T-helper 1 cell treated with Interleukin-12 subunit alpha and Interleukin-12 subunit beta and Interleukin-4 antibody, amounts not matched to agents 30 ng/mL and 1 ng/mL, for 36 hours (primary cell): ENCODE data around the gene KRTAP10-6. TPM values are rescaled to one million over a fixed set of nuclear protein-coding genes. Genes with fewer than 3 reads are reported as not detected.
"Not testable (repeated sequence)": the region's sequence is repeated elsewhere in the genome, so short reads cannot be mapped to it uniquely, and the experiment has no call there.

Experiments used
- intact Hi-C: fragments of 100-400 bp; cut with micrococcal nuclease; formaldehyde crosslinking; loops from one replicate; pipeline ENCODE4 v1.15.1; 2024
- total RNA-seq: library from RNA; stranded (reverse); gene quantifications from 2 replicates; pipeline ENCODE4 v1.2.3, GENCODE V29; 2022

The KRTAP10-6 gene
- not detected in 2 replicates for total RNA-seq

GRCh38 chr21:44592446-44593311 is at the start of gene KRTAP10-6:
TSS of gene KRTAP10-6 (minus strand) at chr21:44592505. CDS start at chr21:44592484, 21 bp downstream.
- intact Hi-C loops, result no loop called here

DNA sequence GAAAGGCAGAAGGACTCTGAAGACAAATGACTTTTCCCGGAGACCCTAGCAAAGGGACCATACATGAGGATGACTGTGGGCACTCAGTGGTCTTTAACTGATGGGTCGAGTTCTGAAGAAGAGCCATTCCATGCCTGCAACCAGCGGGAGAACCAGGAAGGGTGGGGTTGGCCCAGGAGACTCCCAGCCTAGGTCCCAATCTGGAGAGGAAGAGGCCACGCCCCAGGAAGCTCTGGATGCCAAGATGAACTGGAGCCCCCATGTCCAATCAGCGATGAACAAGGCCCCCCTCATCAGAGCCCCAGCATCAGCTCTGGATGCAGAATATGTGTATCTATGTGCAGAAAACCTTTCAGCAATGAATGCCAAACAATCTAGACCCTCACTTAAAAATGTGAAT is 48.5 kb upstream of the KRTAP10-6 start:
- intact Hi-C loops, result no loop called here

- intact Hi-C loops, result no loop called here
Measured at GRCh38 chr21:44639331-44639655, 47.0 kb upstream of the KRTAP10-6 start.

- intact Hi-C loops, result not testable (repeated sequence)
Measured at GRCh38 chr21:44638506-44639330, 46.4 kb upstream of the KRTAP10-6 start.

- intact Hi-C loops, result not testable (repeated sequence)
Measured at GRCh38 chr21:44637851-44638348, 45.6 kb upstream of the KRTAP10-6 start.

DNA sequence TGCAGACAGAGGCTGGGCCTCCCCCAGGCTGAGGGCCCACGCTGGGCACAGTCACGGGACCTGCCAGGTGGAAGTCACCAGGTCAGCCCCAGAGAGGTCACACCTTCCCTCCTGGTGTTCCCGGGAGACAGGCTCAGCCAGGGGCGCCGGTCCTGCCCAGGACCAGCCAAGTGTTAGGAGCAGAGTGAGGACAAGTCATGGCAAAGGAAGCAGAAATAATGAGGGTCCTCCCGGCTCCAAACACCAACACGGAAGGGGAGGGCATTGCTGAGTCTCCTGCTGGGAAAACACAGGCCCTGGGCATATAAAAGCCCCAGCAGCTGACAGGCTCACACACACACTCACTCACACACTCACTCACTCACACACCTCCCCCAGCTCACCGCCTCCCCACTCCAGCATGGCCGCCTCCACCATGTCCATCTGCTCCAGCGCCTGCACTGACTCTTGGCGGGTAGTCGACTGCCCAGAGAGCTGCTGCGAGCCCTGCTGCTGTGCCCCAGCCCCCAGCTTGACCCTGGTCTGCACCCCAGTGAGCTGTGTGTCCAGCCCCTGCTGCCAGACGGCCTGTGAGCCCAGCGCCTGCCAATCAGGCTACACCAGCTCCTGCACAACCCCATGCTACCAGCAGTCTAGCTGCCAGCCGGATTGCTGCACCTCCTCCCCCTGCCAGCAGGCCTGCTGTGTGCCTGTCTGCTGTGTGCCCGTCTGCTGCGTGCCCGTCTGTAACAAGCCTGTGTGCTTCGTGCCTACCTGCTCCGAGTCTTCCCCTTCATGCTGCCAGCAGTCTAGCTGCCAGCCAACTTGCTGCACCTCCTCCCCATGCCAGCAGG is 44.9 kb upstream of the KRTAP10-6 start, which contains the start of gene KRTAP10-10:
Gene KRTAP10-10, plus strand, starts transcription at position 339 of the 833 bp plus-strand sequence. Its CDS starts 62 bp downstream, at position 401.
- intact Hi-C loops, result no loop called here

- intact Hi-C loops, result no loop called here
Measured at GRCh38 chr21:44636209-44637017, 44.1 kb upstream of the KRTAP10-6 start.

- intact Hi-C loops, result no loop called here
Measured at GRCh38 chr21:44632067-44632466, 39.8 kb upstream of the KRTAP10-6 start.

DNA sequence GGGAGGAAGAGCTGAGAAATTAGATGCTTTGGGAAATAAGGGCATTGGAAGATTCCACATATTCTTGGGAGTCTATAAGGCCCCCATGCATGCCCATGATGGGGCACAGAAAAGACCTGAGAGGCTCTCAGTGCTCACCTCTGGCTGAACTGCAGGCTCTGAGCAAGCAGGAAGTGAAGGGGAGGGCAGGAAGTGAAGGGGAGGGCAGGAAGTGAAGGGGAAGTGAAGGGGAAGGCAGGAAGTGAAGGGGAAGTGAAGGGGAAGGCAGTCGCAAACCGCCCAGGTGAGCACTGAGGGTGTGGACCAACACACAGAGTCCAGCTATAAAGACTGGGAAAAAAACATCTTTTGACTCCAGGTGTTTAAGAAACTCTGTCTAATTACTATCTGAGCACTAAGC is 38.1 kb upstream of the KRTAP10-6 start:
- intact Hi-C loops, result no loop called here

DNA sequence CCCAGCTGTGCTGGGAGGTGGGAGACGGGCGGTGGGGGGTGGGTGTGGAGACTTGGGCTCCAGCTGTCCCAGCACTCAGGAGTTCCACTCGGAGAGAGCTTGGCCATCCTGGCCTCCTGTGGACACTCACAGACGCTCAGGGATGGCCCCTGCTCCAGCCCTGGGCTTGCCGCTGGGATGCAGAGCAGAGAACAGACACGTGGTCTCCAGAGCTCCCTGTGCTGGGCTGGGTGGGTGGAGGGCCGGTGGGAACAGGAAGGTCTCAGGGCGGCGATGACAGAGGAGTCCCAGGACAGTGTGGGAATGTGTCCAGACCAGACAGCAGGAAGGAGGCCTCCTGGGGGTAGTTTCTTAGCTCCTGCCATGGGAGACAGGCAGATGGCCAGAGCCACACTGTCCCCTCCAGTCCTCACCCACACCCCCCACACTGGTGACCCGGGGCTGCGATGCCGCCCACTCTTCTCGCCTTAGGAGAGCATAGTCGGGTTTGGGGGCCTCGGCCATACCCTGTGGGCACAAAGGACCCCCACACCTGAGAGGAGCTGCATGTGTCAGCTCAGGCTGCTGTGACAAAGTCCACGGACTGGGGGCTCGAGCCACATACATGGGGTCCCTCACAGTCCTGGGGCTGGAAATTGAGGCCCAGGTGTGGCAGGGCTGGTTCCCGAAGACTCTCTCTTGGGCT is 36.5 kb upstream of the KRTAP10-6 start:
- intact Hi-C loops, result no loop called here

DNA sequence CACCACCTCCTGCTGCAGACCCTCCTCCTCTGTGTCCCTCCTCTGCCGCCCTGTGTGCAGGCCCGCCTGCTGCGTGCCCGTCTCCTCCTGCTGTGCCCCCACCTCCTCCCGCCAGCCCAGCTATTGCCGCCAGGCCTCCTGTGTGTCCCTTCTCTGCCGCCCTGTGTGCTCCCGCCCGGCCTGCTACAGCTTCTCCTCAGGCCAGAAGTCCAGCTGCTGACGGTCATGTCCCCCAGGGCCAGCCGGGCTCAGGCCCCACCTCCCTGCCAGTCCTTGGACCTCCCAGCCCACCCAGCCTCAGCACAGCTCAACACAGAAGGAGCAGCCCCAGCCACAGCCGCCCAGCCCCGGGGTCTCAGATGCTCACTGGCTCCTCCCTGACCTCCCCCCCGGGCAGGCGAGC is 35.5 kb upstream of the KRTAP10-6 start:
- intact Hi-C loops, result not testable (repeated sequence)

GRCh38 chr21:44627181-44627822 is 35.0 kb upstream of the KRTAP10-6 start:
- intact Hi-C loops, result not testable (repeated sequence)

GRCh38 chr21:44626673-44627143 is 34.4 kb upstream of the KRTAP10-6 start, which contains the start of gene KRTAP10-9:
TSS of gene KRTAP10-9 (plus strand) at chr21:44627093. CDS start at chr21:44627172, 79 bp downstream.
- intact Hi-C loops, result no loop called here

DNA sequence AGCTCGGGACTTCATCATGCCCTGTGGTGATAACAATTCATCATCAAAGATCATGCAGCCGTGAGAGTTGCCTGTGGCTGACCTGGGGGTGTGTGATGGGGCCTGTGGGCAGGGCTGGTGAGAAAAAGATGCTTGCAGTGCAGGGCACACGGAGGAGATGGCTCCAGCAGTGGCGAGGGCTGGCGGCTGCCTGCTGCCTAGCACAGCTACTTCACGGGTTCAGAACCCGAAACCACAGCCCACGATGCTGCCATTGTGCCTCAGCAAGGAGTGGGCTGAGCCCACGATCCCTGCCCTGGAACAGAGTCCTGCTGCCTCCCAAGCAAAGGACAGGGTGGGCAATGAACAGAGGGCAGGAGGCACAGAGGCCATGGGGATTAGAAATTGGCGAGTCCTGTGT is 34.0 kb upstream of the KRTAP10-6 start:
- intact Hi-C loops, result no loop called here

DNA sequence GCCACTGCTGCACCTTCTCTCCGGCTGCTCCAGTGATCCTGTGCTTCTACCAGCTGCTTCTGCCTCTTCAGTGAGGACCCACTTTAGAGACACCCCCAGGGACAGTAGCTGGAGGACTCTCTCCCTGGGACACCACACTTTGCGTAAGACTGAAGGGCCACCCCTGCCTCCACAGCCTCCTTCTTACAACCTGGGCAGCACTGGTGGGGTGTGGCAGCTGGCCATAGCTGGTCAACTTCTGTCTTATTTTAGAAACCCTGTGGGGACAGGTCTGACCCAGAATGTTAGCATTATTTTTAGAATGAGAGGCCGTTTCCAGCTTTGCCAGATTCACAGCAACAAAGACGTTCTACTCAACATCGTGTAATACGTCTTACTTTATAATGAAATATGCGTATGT is 33.5 kb upstream of the KRTAP10-6 start:
- intact Hi-C loops, result no loop called here

GRCh38 chr21:44623575-44623974 is 31.3 kb upstream of the KRTAP10-6 start:
- intact Hi-C loops, result no loop called here

DNA sequence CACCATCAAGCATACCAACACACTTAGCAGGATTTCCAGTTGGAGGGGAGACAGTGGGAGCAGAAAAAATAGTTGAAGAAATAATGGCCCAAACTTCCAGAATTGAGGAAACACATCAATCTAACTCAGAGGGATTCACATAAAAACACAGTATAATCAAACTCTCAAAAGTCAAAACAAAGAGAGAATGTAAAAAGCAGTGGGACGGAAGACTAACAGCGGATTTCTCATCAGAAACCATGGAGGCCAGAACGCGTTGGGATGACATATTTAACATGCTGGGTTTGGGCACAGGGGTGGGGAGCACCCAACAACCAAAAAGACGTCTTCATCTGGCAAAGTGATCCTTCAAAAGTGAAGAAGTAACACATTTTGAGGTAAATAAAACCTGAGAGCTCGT is 27.6 kb upstream of the KRTAP10-6 start:
- intact Hi-C loops, result loop anchor here (1.0 kb wide), 2 partner anchors 36 to 37 kb away; partner anchors contain the start of gene KRTAP12-3

- intact Hi-C loops, result loop anchor here (1.0 kb wide), 2 partner anchors 35 to 38 kb away; partner anchors contain the start of gene KRTAP12-3
Measured at GRCh38 chr21:44618909-44619308, 26.6 kb upstream of the KRTAP10-6 start.

DNA sequence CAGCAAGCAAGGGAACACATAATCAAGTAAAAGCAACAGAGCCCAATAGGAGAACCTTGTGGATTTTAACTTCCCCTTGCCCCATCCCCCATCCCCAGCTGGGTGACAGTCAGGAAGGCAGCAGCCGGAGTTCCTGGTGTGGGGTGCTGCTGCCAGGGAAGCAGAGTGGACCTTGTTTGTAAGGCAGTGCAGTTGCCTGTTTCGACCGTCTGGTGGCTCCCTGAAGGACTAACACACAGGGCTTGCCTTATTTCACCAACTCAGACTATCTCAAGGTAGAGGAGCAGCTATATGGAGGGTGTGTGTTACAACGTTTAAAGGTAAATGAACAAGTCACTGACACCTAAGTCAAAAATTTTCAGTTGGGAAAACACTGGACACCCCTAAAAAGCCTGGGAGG is 26.2 kb upstream of the KRTAP10-6 start:
- intact Hi-C loops, result no loop called here
